Muscle layer of colon (tissue), 2 donors: Measurements from ENCODE around the gene KLF5.

Experiments
- H3K27ac ChIP-seq: one replicate; pipeline ENCODE4 v1.7.0; 2013; ENCODE audit warnings: low read depth, mild to moderate bottlenecking, low read length, moderate library complexity
- H3K27me3 ChIP-seq, 2 donors: one replicate each; pipeline ENCODE4 v1.7.0; 2013; ENCODE audit warnings: low read length in 2 of 2, mild to moderate bottlenecking in 2 of 2; ENCODE audit not compliant: insufficient read depth in 2 of 2, control insufficient read depth in 1 of 2
- H3K36me3 ChIP-seq: one replicate; pipeline ENCODE4 v1.7.0; 2013; ENCODE audit warnings: mild to moderate bottlenecking, low read length; ENCODE audit not compliant: insufficient read depth
- H3K4me1 ChIP-seq: one replicate; pipeline ENCODE4 v1.7.0; 2013; ENCODE audit warnings: mild to moderate bottlenecking, low read length; ENCODE audit not compliant: insufficient read depth
- H3K4me3 ChIP-seq, 2 donors: one replicate each; pipeline ENCODE4 v1.7.0; 2013; ENCODE audit warnings: low read length in 2 of 2, low read depth in 1 of 2, mild to moderate bottlenecking in 1 of 2, moderate library complexity in 1 of 2
- H3K9ac ChIP-seq: one replicate; pipeline ENCODE4 v1.7.0; 2013; ENCODE audit warnings: low read length
- H3K9me3 ChIP-seq: one replicate; pipeline ENCODE4 v1.7.0; 2013; ENCODE audit warnings: mild to moderate bottlenecking, low read length
- donor health status: abdominal sarcoma.
- donor health status: Adenocarcinoma of cecum.

KLF5 gene

GRCh38 chr13:73110814-73111213 lies 52.0 kb downstream of the KLF5 start:
- Histone ChIP-seq H3K27ac (no peak overlapping the region), H3K9me3 (no peaks in the 10 kb centered on the region), H3K4me3 (no peak overlapping the region), H3K9ac (no peak overlapping the region), H3K4me1 (no peaks in the 10 kb centered on the region), H3K27me3 (no peaks in the 10 kb centered on the region), H3K36me3 (no peaks in the 10 kb centered on the region)

GRCh38 chr13:73111331-73111730 lies 52.5 kb downstream of the KLF5 start:
- Histone ChIP-seq H3K27ac (no peak overlapping the region), H3K4me3 (no peak overlapping the region), H3K9ac (no peak overlapping the region), H3K9me3 (no peaks in the 10 kb centered on the region), H3K4me1 (no peaks in the 10 kb centered on the region), H3K36me3 (no peaks in the 10 kb centered on the region), H3K27me3 (no peaks in the 10 kb centered on the region)

GRCh38 chr13:73119612-73120011 lies 60.8 kb downstream of the KLF5 start:
- no peaks in the 10 kb centered on the region for H3K9me3 ChIP-seq
- H3K9ac ChIP-seq = no peak overlapping the region
- H3K27ac ChIP-seq = no peak overlapping the region
- no peaks in the 10 kb centered on the region for H3K27me3 ChIP-seq
- H3K4me1 ChIP-seq = no peaks in the 10 kb centered on the region
- no peak overlapping the region for H3K4me3 ChIP-seq
- no peaks in the 10 kb centered on the region for H3K36me3 ChIP-seq
